HG03064 (cell line): Measurements from ENCODE around the gene OSBPL5.
"Not testable (repeated sequence)": the region's sequence is repeated elsewhere in the genome, so short reads cannot be mapped to it uniquely, and the experiment has no call there.

Experiments
- ATAC-seq: cut with Tn5 transposase; IDR thresholded peaks from one replicate; pipeline ENCODE4 v1.9.1; 2021; ENCODE audit warnings: low read depth; ENCODE audit not compliant: unreplicated experiment

Gene OSBPL5

DNA sequence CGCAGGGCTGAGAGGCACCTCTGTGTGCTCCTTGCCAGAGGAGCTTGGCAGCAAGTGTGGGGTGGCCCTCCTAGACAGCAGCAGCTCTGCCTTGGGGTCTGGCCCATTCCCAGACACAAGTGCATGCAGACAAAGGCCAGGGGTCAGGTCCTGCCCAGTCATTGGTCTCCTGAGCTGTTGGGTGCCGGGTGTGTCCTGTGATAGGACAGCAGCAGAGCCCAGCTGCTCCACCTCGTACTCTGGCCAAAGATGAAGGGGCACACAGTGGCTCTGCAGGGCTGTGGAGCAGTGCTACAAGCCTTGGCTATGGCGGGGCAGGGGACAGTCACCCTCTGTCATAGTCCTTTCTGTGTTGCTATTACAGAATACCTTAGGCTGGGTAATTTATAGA is 17.3 kb upstream of the OSBPL5 start:
- no peak for ATAC-seq

- ATAC-seq: no peak
These were observed 16.8 kb upstream of the OSBPL5 start for GRCh38 chr11:3181725-3182461.

DNA sequence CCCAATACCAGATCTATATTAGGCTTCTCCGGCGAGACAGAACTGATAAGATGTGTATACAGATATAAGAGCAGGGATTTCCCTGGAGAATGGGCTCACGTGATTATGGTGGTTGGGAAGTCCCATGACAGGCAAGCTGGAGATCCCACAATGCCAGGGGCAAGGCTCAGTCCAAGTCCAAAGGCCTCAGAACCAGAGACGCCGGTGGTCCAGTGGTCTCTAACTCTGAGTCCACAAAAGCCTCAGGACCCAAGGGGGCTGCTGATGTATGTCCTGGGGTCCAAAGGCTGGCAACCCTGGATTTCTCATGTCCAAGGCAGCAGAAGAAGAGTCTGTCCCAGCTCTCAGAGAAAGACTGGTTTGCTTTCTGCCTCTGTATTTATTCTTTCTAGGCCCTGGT is 15.8 kb upstream of the OSBPL5 start:
- no peak for ATAC-seq

GRCh38 chr11:3178349-3178748 is 13.2 kb upstream of the OSBPL5 start:
- no peak for ATAC-seq

DNA sequence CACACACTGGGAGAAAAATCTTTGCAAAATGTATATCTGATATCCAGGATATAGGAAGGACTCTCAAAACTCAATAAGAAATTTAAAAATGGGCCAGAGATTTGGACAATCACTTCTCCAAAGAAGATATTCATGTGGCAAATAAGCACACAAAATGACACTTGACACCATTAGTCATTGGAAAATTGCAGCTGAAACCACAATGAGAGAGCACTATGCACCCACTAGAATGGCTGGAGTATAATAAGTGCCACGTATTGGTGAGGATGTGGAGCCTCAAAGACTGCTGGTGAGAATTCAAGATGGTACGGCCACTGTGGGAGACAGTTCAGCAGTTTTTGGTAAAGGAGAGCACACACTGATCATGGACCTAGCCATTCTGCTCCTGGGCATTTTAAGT is 12.8 kb upstream of the OSBPL5 start:
- no peak for ATAC-seq

- no peak for ATAC-seq
These were observed 11.4 kb upstream of the OSBPL5 start for GRCh38 chr11:3176487-3176886.

GRCh38 chr11:3175194-3175593 is 10.1 kb upstream of the OSBPL5 start:
- ATAC-seq: no peak

DNA sequence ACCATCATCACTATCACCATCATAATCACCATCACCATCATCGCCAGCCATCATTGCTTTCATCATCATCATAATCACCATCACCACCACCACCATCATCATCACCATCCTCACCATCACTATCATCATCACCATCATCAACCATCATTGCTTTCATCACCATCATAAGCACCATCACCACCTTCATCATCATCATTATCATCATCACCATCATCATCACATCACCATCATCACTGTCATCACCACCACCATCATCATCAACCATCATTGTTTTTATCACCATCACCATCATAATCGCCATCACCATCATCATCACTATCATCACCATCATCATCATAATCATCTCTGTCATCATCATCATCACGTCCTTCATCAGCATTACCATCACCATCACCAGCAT is 9.3 kb upstream of the OSBPL5 start:
- ATAC-seq: no peak

DNA sequence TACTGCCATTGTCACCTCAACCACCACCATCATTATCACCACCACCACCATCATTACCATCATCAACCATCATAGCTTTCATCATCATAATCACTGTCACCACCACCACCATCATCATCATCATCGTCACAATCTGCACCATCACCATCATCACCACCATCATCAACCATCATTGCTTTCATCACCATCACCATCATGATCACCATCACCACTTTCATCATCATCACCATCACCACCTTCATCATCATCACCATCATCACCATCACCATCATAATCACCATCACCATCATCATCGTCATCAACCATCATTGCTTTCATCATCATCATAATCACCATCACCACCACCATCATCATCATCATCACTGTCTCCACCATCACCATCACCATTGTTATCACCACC is 8.7 kb upstream of the OSBPL5 start:
- ATAC-seq: no peak

DNA sequence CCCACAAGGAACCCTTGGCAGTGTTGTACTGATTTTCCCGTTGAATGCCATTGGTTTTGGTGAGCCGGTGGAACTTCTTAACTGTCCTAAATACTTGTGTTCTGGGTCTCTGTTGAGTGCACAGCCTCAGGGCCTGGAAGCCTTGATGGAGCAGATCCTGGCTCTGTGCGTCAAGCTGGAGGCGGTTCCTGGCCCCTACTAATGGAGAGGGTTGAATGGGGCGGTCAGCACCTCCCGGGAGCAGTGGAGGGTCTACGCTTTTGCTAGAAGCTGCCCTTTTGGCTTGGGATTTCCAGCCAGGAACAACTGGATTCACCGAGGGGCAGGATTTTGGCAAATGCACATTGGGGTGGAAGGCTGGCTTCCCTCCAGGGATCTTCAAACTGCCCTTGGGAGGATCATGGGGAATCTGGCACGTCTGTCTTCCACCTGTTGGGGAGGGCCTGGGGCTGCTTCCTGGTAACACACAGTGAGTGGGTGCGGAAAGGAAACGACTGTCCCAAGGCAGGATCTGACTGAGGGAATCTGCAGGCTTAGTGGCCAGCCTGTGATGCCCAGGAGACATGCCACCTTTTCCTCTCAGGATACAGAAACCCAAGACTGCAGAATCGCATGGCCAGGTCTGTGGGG is 6.9 kb upstream of the OSBPL5 start:
- no peak for ATAC-seq

- no peak for ATAC-seq
These were observed 5.9 kb upstream of the OSBPL5 start for GRCh38 chr11:3170756-3171650.

- ATAC-seq: no peak
These were observed 5.1 kb upstream of the OSBPL5 start for GRCh38 chr11:3170044-3170755.

DNA sequence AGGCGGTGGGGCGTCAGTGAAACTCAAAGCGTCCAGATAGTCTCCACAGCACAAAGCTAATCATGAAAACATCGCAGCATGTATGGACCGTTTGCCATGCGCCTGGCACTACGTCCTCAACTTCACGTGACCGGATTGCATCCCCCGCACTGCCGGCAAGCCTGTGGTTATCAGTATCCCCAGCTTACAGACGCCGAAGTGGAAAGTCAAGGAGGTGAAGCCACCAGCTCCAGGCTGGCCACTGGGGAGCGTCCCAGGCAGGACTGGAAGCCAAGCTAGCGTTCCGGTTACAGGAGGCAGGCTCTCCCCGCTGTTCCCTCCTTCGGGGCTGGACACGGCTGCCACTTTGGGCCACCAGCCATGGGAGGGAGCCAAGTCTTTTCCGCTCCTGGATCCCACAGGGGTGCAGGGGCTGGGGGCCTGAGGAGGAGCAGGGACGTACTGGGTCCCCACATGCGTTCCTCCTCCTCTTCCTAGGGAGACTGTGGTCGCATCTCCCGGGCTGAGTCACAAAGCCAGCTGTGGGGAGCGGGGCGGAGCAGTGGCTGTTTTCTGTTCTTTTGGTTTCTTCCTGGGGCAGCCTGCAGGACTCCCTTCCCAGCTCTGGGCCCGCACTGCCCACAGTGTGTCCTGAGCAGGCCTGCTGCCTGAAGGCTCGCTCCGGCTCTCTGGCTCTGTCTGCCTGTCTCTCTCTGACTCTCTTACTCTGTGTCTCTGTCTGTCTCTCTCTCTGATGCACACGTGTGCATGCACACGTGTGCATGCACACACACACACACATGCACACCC is 4.3 kb upstream of the OSBPL5 start:
- ATAC-seq: no peak

GRCh38 chr11:3168742-3169254 is 3.7 kb upstream of the OSBPL5 start:
- not testable (repeated sequence) for ATAC-seq

DNA sequence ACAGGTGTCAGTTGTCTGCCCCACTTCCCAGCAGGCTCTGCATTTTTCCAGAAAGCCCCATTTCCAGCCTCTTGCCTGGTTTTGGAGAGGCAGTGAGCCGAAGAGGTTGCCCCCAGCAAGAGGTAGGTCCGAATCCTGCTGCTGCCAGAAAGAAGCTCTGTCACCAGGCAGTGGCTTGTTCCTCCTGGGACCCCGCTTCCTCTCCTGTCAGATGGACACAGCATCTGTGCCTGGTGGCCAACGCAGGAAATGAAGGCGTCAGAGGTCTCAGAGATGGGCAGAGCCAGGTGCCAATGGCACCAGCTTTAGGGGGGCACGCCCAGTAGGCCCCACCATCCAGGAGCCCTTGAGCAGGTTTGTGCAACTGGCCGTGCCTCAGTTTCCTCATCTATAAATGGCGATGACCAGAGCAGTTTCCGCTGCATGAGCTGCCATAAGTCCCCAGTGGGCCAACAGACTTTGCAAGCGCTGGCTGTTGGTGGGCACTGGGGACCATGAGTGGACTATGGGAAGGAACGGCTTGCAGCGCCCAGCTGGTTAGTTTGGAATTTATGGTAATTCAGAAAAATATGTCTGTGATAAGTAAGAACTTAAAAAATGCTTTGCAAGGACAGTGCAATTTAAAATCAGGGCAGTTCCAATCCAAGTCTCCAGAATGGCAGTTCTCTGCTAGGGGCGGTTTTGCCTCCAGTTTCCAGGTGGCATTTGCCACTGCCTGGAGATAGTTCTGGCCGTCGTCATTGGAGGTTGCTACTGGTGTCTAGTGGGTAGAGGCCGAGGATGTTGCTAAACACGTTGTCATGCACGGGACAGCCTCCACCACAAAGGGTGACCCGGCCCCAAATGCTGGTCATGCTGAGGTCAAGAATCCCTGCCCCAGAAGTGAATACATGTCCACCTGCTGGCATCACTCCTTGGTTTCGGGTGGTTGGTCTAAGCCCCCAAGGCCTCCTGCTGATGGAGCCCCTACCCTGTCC is 2.3 kb upstream of the OSBPL5 start:
- ATAC-seq: no peak

GRCh38 chr11:3166268-3167142 is 1.4 kb upstream of the OSBPL5 start:
- no peak for ATAC-seq

DNA sequence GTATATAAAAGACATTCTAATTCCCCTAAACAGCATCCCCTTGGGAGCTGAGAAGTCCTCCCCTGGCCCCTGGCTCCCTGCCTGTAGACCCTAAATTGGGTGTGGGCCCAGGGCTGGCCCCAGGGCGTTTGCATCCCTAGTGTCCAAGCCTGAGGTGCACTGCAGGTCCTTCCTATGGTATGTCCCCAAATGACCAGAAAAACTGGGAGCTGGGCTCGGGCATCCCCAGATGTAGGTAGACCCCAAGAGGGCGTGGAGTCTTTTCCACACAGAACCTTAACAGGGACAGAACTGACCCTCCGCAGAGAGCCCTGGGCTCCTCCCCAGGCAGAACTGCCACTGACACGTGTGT is 782 bp upstream of the OSBPL5 start:
- no peak for ATAC-seq
